HL-60/S4 treated with phorbol 12-myristate 13-acetate at 8.2 ng/mL for 4 days and 3 days (cell line): Measurements from ENCODE around the gene GRK5.
"Not testable (repeated sequence)": the region's sequence is repeated elsewhere in the genome, so short reads cannot be mapped to it uniquely, and the experiment has no call there.

Experiments
- in situ Hi-C: fragments of 300-500 bp; cut with MboI; formaldehyde crosslinking; loops from 2 replicates; pipeline ENCODE4 v1.15.0; 2022; ENCODE audit warnings: low sequenced_read_pairs

Gene GRK5

DNA sequence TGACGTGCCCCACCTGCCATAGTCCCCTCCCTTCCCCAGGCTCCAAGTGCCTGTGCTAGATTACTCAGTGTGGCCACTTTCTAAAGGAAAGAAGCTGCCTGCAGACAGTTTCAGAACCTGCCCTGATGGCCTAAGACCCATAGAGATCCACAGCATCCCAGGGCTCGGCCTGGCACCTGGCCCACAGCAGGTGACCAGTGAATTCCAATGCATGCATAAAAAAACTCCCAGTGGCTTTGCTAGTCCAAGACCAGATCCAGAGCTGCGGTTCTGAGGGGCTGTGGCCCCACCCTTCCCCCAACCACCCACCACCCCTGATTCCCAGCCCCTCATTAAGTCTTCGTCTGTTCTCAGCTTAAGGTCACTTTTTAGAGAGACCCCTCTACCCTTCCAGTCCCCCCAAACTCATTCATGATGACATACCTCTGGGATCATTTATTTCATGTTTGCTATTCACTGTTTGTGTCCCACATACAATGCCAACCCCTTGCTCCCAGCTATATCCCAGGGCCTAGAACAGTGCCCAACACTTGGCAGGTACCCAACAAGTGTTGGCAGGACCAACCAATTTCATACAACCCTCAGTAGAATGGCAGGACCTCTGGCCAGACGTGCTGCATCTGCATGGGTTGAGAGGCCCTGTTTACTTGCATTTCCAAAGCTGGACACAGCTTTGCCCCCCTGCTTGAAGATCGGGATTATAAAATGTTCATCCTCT, 217.0 kb downstream of the GRK5 start:
- in situ Hi-C loops, result loop anchor here (25.0 kb wide), 1 partner anchor 212 kb away; the partner anchor contains the start of gene GRK5

DNA sequence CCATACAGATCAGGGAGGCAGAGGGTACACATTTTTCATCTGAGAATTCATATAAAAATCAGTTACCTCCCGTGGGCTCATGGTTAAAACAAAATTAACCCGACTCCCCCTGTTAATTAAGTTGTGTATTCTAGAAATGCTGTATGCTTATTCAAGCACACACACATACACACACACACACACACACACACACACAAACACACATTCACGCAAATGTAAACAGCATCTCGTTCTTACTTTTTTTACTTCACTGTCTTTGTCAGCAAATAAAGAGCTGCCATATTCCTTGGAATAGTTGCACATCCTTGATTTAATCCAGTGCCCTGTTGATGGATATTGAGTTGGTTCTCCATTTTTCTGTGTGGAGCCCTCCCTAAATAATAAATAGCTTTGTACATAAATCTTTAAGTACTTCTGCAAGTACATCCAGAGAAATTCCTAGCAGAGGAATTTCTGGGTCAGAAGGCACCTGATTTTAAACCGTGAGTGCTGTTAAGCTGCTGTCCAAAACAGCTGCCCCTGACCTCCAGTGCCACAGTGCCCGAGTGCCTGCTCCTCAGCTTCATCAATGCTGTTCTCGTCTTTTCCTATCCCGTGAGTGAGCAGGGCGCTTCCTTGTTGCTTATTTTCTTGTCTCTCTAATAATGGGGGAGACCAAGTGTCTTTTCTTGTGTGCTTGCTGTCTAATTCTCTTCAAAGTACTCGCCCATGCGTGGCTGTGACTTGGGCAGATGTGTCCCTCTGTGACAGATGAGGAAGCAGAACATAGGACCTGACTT, 217.9 kb downstream of the GRK5 start:
- in situ Hi-C loops, result no loop called here

DNA sequence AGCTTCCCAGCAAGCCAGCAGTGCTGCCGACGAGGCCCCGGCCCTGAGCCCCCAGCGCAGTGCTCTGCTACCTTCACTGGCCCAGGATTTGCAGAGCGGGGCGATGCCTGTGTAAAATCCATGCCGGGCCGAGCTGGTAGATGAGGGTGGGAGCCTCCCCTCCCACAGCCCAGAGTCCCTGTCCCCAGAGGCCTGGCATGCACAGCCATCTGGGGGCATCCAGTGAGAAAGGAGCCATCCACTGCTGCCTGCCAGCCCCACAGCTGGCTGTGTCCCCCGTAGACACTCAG, 218.5 kb downstream of the GRK5 start:
- in situ Hi-C loops, result no loop called here

DNA sequence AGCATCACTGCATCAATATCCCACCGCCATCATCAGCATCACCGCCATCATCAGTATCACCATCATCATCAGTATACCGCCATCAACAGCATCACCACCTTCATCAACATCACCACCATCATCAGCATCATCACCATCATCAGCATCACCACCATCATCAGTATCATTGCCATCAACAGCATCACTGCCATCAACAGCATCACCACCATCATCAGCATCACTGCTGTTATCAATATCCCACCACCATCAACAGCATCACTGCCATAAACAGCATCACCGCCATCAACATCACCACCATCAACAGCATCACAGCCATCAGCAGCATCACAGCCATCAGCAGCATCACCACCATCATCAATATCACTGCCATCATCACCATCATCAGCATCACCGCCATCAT, 219.3 kb downstream of the GRK5 start:
- in situ Hi-C loops, result no loop called here

DNA sequence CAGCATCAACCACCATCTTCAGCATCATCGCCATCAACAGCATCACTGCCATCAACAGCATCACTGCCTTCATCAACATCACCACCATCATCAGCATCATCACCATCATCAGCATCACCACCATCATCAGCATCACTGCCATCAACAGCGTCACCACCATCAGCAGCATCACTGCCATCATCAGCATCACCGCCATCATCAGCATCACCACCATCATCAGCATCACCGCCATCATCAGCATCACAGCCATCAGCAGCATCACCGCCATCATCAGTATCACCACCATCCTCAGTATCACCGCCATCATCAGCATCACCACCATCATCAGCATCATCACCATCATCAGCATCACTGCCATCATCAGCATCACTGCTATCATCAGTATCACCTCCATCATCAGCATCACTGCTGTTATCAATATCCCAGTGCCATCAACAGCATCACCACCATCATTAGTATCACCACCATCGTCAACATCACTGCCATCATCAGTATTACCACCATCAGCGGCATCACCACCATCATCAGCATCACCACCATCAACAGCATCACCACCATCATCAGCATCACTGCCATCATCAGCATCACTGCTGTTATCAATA, 220.0 kb downstream of the GRK5 start:
- in situ Hi-C loops, result no loop called here

DNA sequence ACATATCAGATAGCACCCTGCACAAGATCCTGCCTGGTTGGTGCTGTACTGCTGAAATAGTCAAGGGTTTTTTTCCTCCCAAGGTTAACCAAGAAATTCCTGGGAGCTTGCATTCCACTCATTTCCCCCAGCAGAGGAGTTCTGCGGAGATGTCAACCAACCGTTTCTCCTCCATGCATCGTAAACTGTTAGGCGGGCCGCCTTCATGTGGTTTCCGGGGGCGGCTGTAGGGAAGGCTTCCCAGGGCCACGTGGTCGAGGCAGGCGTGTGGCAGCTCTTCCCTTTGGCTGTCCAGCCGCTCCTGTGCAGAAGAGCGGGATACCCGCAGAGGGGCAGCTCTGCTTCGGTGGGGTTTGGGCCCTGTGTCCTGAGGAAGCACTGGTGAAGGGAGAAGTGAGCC, 221.4 kb downstream of the GRK5 start:
- in situ Hi-C loops, result no loop called here

DNA sequence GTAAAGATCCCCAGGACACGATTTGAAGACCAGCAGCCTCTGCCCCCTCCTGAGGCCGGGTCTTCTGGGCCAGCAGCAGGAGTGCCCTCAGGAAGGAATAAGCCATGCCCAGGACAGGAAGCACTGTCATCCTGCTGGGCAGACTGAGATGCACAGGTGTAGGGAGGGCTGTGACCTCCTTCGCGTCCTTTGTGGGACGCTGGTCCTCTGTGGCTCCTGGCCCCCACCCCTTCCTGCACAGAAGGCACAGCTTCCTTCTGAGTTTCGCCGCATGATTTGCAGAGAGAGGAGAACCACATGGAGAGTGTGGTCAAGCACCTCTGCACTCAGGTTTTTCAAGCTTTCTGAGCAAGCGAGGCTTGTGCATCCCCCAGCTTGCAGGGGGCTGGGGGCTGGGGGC, 222.4 kb downstream of the GRK5 start:
- in situ Hi-C loops, result no loop called here

DNA sequence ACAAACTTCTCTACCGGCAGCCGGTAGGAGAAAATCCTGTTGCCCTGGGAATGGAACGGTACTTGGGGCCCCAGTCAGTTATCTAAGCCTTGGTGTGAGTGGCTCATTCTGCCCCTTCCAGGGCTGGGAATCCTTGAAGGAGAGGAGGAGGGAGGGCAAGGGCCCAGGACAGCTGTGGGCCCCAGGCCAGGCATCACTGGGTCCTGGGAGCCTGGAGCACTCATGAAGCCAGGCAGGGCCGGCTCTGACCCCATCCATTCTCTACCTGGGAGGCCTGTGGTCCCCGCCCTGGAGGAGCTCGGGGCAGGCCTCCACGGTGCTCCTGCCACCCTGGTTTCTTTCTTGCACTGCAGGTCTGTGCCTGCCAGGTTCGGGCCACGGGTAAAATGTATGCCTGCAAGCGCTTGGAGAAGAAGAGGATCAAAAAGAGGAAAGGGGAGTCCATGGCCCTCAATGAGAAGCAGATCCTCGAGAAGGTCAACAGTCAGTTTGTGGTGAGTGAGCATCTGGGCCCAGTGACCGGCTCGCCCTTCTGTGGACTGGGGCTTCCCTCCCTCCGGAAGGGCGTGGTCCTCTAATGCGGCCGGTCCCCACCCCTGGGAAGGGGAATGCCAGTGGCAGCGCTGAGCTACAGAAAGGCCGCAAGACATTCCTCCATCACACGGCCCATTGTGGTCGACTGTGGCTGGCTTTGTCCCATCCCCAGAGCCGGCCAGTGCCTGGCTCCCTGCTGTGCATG, 223.8 kb downstream of the GRK5 start:
- in situ Hi-C loops, result no loop called here

DNA sequence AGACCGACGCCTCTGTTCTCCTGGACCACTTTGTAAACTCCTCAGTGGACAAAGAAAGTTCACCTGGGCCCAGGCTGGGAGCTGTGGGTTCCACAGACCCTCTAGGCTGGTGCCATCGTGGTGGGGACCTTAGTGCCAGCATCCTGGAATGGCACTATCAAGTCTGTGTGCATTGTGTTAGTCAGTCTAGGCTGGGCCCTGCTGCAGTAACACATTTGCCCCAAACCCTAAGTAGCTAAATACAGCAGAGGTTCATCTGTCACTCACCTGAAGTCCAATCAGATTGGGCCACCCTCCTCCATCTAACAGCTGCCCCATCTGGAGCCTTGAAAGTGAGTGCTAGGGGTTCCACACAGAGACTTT, 224.4 kb downstream of the GRK5 start:
- in situ Hi-C loops, result no loop called here

DNA sequence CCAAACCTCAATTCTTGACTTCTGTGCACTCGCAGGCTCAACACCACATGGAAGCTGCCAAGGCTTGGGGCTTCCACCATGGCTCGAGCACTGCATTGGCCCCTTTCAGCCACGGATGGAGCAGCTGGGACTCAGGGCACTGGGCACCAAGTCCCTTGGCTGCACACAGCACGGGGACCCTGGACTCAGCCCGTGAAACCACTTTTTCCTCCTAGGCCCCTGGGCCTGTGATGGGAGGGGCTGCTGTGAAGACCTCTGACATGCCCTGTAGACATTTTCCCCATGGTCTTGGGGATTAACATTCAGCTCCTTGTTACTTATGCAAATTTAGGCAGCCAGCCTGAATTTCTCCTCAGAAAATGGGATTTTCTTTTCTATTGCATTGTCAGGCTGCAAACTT, 227.6 kb downstream of the GRK5 start:
- in situ Hi-C loops, result not testable (repeated sequence)

DNA sequence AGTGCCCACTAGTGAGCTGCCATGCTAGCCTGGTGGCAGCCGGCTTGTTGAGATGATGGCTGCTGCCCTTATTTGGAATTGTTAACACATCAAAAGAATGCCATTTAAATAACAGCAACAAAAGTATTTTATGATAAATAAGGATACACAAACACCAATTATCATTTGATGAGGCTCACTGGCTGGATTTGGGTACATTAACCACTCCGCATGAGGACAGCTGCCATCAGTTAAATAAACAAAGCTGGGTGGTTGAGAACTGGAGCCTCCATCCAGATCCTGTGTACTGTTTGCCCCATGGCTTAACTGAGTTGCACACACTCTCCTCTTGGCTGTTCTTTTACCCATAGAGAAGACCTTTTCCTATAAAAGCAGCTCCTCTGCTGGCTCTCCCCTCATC, 231.3 kb downstream of the GRK5 start:
- in situ Hi-C loops, result no loop called here

DNA sequence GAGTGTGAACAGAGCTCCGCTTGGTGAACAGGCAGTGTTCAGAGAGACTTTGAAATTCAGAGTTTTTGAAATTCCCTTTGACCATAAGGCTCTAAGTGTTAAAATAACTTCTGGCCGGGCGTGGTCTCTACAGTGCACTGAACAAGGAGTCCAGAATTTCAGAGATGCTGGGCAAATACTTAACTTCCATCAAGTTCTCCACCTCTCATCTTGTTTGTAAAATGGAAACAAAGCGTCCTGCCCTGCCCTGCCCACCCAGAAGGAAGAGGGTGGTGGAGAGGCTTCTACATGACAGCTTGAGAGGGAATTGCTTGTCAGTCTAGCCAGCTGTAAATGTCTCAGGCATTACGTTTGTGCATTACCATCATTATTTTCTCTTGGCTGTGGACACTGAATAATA, 232.6 kb downstream of the GRK5 start:
- in situ Hi-C loops, result no loop called here

DNA sequence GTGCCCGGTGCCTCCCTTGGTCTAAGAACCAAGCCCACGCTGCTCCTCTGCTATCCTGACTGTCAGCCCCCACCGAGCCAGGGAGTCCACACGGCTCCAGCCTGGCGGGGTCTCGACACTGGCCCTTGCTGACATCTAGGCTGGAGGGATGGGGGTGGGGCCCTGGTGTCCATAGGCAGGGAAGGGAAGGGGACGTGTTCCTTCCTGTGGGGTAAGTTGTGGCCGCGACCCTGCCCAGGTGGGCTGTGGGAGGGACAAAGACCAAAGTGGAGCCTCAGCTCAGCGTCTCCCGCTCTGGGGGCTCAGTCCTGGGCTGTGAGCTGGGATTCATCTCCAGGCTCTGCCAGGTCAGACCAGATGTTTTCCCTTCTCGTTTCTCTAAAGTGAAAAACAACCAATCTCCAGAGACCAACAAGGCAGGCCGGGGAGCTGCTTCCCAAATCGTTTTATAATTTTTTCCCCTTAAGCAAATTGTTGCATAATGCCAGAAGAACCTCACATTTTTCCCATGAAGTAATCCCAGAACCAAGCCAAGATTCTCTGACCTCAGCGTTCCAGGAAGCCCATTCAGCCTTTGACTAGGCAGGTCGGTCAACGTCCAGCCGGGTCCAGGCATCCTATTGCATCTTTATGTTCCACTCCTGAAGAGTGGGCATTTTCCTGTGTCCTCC, 233.9 kb downstream of the GRK5 start:
- in situ Hi-C loops, result no loop called here

DNA sequence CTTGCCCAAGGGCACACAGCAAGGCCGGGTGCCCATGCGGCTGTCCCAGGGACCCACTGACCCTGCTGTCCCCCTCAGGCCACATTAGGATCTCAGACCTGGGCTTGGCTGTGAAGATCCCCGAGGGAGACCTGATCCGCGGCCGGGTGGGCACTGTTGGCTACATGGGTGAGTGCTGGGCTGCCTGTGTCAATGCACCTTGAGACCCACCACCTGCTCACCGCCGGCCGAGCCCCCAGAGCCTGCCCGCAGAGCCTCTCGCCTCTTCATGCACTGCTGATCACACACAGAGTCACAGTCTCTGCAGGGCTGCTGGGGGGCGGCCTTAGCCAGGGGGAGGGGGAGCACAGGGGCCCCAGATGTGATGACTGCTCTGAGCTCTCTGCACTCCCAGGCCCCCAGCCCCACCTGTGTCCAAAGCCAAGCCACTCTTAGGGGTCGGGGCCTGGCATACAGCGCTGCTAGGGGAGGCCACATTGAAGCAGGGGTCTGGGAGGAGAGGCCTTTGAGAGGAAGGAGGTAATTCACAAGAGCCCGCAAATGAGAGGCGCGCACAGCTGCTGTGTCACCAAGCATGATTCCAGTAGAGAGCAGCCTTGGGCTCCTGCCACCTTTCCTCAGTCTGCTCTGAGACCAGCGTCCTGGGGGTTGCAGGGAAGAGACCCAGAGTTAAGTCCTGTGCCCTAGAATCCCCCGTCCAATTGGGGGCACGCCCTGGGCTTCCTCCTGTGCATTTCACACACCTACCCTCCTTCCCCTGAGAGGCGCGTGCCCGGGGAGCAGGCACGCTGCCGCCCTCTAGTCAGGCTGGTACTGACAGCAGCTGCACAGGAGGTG, 234.8 kb downstream of the GRK5 start:
- in situ Hi-C loops, result no loop called here

DNA sequence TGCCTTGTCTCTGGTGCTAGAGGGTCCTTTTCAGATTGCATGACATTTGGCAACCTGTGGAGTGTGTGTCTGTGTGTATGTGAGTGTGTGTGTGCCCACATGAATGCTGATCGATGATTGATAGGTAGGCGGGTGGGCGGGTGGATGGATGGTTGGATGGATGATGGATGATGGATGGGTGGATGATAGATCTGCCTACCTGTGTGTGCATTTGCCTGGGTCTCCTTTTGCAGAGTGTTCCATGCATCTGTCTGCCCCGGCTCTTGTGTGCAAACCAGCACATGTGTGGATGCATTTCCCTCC, 235.3 kb downstream of the GRK5 start:
- in situ Hi-C loops, result no loop called here

DNA sequence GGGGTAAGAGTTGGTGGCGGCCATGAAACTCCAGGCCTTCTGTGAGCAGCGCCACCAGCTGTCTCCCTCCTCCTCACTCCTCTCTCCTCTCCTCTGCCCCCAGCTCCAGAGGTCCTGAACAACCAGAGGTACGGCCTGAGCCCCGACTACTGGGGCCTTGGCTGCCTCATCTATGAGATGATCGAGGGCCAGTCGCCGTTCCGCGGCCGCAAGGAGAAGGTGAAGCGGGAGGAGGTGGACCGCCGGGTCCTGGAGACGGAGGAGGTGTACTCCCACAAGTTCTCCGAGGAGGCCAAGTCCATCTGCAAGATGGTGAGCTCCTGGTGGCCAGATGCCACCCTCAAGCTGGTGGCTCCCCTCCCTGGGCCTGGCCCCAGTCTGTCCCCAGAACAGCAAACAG, 236.1 kb downstream of the GRK5 start:
- in situ Hi-C loops, result no loop called here

DNA sequence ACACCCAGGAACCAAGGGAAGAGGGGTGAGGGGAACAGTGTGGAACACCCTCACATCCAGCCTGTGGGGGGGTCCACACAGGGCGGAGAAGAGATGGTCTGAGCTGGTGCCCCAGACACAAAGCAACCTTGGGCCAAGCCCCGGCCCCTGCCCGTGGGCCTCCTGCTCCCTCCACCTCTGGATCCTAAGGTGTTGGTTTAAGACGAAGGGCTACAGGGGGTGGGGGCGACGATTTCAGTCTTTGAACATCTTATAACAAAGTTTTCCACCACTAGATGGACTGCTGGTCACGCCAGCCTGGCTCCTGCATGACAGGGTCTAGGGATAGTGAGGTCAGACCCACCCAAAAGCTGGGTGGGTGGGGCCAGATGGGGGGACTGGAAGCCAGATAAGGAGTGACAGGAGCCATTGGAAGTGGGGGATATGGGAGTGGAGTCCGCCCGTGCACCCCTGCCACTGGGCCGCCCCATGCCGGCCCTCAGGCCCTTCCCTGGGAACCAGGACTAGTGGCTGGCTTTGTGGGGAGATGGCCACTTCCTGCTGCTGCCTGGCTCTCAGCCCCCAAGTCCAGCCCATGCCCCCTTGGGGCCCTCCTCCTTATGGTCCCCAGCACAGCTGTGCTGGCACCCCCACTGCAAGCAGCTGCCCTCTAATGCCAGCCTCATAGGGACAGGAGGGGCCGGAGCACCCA, 236.7 kb downstream of the GRK5 start:
- in situ Hi-C loops, result no loop called here

DNA sequence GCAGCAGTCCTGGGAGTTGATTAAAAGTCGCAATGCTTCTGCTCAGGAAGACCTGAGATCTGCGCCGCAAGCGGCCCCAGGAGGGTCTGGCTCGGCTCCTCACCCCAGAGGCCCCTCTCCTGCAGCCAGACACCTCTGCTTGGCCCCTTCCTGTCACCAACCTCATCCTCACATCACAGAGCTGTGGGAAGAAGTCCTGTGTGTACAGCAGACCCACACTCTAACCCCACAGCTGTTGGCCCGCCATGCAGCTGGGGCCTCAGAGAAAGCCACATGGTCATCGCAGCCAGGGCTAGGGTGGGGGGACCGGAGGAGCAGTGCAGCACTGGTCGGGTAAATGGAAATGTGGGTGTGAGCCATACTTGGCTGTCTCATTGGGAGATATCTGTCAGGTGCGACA, 237.5 kb downstream of the GRK5 start:
- in situ Hi-C loops, result no loop called here

DNA sequence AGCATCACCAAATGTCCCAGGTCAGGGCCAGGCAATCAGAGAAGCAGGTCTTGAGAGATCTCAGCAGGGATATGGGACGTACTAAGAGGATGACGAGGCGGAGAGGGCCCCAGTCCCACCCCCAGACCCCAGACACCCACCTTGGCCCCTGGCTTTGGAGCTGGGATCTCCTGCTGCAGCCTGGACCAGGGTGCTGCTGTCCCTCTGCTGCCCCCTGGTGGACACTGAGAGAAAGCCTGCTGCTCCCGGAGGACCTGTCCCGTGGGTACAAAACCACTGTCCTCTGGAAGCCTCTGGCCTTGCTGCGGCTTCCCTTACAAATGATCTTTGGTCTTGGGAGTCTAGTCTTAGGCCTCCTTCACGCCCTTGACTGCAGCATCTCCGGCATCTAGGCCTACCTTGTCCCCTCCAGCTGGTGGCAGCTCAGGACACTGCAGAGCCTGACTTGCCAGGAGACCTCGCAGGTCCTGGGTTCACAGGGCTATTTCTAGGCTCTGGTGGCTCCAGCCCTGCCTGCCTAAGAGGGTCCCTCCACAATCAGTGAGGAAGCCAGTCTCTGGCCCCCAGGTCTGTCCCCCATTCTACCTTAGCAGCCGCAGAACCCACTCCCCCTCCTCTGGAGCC, 238.1 kb downstream of the GRK5 start:
- in situ Hi-C loops, result no loop called here

DNA sequence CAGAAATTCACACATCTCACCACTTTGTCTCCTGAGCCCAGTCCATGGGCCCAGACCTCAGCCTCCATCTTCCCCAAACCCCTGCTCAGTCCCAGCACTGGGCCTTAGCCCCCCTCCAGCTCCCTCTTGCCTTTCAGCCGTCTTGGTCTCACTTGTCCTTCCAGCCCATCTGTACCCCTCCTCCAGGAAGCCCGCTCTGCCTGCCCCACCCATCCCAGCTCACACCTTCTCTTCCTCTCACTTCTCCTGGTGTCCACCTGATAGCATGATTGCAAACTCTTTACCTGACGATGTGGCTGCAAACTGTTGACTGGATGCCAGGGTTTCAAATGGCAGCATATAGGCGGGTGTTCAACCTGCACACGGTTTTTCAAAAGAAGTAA, 238.6 kb downstream of the GRK5 start:
- in situ Hi-C loops, result no loop called here
